ENCODE measurements around the gene MED13L.

DNA sequence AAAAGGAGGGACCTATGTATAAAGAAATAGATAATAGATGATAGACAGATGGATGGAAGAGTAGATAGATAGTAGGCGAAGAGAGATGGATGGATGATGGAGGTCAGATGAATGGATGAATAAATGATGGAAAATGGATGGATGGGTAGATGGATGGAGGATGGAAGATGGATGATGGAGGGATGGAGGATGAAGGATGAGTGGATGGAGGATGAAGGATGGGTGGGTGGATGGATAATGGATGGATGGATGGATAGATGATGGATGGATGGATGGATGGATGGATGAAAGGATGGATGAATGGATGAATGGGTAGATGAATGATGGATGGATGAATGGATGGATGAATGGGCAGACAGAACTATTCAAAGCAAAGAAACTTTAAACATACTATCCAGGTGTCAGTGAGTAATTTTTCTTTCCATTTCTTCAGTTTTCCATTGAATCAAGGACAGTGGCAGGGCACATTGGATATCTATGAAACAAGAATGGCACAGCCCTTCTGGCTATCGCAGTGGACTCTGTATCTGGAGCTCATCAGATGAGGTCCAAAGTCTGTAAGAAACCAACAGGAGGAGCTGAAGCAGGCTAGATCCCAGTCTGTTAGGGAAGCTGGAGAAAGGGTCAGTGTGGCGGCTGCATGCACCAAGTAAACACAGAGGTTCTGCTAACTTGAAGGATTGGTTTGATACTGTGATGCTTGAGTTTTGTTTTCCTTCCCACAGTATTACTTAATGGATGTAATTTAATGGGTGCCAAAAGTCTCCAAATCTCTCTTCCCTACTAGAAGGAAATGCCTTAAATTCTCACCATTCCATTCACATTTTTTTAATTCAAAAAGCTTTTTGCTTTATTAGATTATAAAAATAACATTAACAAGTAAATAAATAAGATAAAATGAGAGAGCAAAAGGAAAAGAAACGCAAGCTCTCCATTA lies 18.1 kb upstream of the MED13L start:
- TF ChIP-seq, protein P1, sequence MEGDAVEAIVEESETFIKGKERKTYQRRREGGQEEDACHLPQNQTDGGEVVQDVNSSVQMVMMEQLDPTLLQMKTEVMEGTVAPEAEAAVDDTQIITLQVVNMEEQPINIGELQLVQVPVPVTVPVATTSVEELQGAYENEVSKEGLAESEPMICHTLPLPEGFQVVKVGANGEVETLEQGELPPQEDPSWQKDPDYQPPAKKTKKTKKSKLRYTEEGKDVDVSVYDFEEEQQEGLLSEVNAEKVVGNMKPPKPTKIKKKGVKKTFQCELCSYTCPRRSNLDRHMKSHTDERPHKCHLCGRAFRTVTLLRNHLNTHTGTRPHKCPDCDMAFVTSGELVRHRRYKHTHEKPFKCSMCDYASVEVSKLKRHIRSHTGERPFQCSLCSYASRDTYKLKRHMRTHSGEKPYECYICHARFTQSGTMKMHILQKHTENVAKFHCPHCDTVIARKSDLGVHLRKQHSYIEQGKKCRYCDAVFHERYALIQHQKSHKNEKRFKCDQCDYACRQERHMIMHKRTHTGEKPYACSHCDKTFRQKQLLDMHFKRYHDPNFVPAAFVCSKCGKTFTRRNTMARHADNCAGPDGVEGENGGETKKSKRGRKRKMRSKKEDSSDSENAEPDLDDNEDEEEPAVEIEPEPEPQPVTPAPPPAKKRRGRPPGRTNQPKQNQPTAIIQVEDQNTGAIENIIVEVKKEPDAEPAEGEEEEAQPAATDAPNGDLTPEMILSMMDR (IDR thresholded peaks at IDR 0.05; ENCODE audit: extremely low read depth in 1 of 2, insufficient read depth in 1 of 2, low read depth in 1 of 2, low read length in 2 of 2), result no peak
- TF ChIP-seq EZH2 (IDR thresholded peaks at IDR 0.05; ENCODE audit: borderline replicate concordance, low read depth, low read length, severe bottlenecking) (no peak), POLR2A (IDR thresholded peaks at IDR 0.05; ENCODE audit: low read depth, low read length) (no peak), POLR2AphosphoS5 (IDR thresholded peaks at IDR 0.05; ENCODE audit: insufficient read depth, low read depth, low read length) (no peak)
- TF ChIP-seq, protein P2, sequence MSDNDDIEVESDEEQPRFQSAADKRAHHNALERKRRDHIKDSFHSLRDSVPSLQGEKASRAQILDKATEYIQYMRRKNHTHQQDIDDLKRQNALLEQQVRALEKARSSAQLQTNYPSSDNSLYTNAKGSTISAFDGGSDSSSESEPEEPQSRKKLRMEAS (IDR thresholded peaks at IDR 0.05; ENCODE audit: insufficient read depth, insufficient read length), result no peak
